ENCODE measurements around the gene N4BP3. TPM values are rescaled to one million over a fixed set of nuclear protein-coding genes. Genes with fewer than 3 reads are reported as not detected.

Gene N4BP3
- total RNA-seq, 6 experiments from 2014 or later = 0.05 to 0.33 (median 0.06) TPM

DNA sequence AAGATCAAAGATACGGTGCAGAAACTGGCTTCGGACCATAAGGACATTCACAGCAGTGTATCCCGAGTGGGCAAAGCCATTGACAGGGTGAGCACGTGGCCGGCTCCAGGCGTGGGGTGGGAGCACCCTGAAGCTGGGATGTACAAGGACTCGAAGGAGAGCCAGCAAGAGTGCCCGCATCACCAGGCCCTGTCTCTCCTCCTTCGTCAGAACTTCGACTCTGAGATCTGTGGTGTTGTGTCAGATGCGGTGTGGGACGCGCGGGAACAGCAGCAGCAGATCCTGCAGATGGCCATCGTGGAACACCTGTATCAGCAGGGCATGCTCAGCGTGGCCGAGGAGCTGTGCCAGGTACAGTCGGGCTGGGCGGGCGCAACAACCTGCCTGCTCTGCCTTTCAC is 29.3 kb downstream of the N4BP3 start:
- 71% methylated on average over 3 of the region's 20 CpGs for WGBS (ENCODE audit: insufficient coverage, low coverage, low lambda C conversion rate, missing lambda C conversion rate)
- H3K27ac ChIP-seq = no peak overlapping the region
- H3K36me3 ChIP-seq = peaks cover 0 to 61% (median 23%) of the 10 kb centered on the region in 4 donors
- ATAC-seq (no peak), DNase-seq (peak in 1 of 3 donors; percentile 56)
- TF ChIP-seq, protein P1, sequence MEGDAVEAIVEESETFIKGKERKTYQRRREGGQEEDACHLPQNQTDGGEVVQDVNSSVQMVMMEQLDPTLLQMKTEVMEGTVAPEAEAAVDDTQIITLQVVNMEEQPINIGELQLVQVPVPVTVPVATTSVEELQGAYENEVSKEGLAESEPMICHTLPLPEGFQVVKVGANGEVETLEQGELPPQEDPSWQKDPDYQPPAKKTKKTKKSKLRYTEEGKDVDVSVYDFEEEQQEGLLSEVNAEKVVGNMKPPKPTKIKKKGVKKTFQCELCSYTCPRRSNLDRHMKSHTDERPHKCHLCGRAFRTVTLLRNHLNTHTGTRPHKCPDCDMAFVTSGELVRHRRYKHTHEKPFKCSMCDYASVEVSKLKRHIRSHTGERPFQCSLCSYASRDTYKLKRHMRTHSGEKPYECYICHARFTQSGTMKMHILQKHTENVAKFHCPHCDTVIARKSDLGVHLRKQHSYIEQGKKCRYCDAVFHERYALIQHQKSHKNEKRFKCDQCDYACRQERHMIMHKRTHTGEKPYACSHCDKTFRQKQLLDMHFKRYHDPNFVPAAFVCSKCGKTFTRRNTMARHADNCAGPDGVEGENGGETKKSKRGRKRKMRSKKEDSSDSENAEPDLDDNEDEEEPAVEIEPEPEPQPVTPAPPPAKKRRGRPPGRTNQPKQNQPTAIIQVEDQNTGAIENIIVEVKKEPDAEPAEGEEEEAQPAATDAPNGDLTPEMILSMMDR (IDR thresholded peaks at IDR 0.05) = no peak
- TF ChIP-seq POLR2A (IDR thresholded peaks at IDR 0.05) = no peak
- intact Hi-C loops (cut with DNase I) = loop anchor here in 1 of 2 donors (10.0 kb wide), 1 partner anchor 58 kb away; no protein-coding TSS in a partner anchor
- H3K9me3 ChIP-seq = no peaks in the 10 kb centered on the region
- H3K4me1 ChIP-seq = no peaks in the 10 kb centered on the region
- no peaks in the 10 kb centered on the region for H3K27me3 ChIP-seq
- no peak overlapping the region for H3K4me3 ChIP-seq

DNA sequence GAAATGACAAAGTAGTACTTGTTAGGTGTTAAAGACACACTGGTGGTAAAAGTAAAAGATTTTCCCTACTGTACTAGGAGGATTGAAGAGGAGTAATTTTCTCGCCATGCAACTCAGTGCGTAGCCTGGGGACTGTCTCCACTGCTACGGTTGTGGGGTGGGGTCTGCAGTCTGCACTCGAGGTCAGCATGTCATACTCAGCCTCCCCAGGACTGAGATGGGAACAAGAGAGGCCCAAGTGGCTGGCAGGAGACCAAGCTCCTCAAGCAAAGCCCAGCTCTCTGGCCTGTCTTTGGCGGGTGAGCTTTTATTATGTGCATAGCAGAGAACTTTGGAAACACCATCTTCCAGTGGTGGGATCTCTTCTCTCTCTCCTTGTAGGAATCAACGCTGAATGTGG is 29.9 kb downstream of the N4BP3 start:
- DNase-seq = peak in 1 of 3 donors; percentile 16
- TF ChIP-seq, protein P1 (IDR thresholded peaks at IDR 0.05) = no peak
- TF ChIP-seq POLR2A (IDR thresholded peaks at IDR 0.05) = no peak
- H3K4me3 ChIP-seq = no peak overlapping the region
- no peaks in the 10 kb centered on the region for H3K4me1 ChIP-seq
- no peaks in the 10 kb centered on the region for H3K9me3 ChIP-seq
- no peaks in the 10 kb centered on the region for H3K27me3 ChIP-seq
- ATAC-seq = no peak
- WGBS (ENCODE audit: insufficient coverage, low coverage, low lambda C conversion rate, missing lambda C conversion rate) = 75% methylated on average over 2 of the region's 6 CpGs
- intact Hi-C loops (cut with DNase I) = loop anchor here in 1 of 2 donors (10.0 kb wide), 1 partner anchor 58 kb away; no protein-coding TSS in a partner anchor
- no peak overlapping the region for H3K27ac ChIP-seq
- peaks cover 0 to 60% (median 26%) of the 10 kb centered on the region in 4 donors for H3K36me3 ChIP-seq

DNA sequence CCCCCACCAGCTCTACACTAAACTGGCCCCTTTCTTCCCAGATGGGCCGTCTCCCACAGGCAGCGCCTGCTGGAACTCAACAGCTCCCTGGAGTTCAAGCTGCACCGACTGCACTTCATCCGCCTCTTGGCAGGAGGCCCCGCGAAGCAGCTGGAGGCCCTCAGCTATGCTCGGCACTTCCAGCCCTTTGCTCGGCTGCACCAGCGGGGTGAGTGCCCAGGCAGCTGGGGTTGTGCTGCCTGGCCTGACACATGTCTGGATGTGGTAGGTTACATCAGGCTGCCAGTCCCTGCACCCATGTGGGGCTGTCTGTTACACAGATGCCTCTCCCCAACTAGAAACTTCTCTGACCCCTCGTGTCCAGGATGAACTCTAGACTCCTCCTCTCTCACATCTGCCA is 30.6 kb downstream of the N4BP3 start:
- peak in 1 of 3 donors; percentile 56 for DNase-seq
- no peak for TF ChIP-seq POLR2A (IDR thresholded peaks at IDR 0.05)
- TF ChIP-seq, protein P1 (IDR thresholded peaks at IDR 0.05) = no peak
- Histone ChIP-seq H3K9me3 (no peaks in the 10 kb centered on the region), H3K27ac (no peak overlapping the region), H3K36me3 (peaks cover 0 to 66% (median 28%) of the 10 kb centered on the region in 4 donors), H3K4me1 (no peaks in the 10 kb centered on the region), H3K27me3 (no peaks in the 10 kb centered on the region), H3K4me3 (no peak overlapping the region)
- peak in 1 of 4 donors; percentile 19 for ATAC-seq
- WGBS (ENCODE audit: insufficient coverage, low coverage, low lambda C conversion rate, missing lambda C conversion rate) = no CpG with 5 or more reads among the region's 10 CpGs
- intact Hi-C loops (cut with DNase I) = loop anchor here in 1 of 2 donors (10.0 kb wide), 1 partner anchor 59 kb away; no protein-coding TSS in a partner anchor

DNA sequence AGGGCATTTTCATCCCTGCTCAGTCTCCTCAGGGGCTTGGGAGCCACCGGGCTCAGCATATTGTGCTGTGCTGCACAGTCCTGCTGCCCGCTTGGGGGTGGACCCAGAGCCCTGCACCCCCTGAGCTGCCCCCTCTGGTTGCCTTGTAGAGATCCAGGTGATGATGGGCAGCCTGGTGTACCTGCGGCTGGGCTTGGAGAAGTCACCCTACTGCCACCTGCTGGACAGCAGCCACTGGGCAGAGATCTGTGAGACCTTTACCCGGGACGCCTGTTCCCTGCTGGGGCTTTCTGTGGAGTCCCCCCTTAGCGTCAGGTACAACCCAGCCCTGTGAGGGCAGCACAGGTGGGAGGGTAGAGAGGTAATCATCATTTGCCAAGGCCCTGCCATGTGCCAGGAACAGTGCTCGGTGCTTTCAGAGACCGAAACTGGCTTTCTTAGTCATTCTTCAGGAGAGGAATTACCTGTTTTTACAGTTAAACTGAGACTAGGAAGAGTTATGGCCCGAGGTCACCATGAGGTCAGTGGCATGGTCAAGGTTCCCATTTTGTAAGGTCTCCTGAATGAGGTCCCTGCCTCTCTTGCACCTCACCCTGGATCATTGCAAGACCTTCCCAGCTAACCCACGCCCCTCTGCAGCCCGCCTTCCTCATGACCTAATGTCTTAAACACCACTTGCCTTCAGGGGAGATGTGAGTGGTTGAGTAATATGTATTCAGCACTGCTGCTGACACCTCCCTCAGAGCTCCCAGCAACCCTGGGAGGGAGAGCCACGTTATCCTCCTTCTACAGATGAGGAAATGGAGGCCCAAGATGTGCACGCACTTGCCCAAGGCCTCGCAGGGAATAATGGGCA is 32.9 kb downstream of the N4BP3 start:
- peak; percentile 73 to 74 (median 73) for DNase-seq
- peak; percentile 80 to 86 (median 84) for ATAC-seq
- H3K4me1 ChIP-seq = no peaks in the 10 kb centered on the region
- TF ChIP-seq, protein P1 (IDR thresholded peaks at IDR 0.05) = peak; percentile 59 to 79 (median 70)
- no peak for TF ChIP-seq POLR2A (IDR thresholded peaks at IDR 0.05)
- H3K4me3 ChIP-seq = no peak overlapping the region
- H3K27ac ChIP-seq = no peak overlapping the region
- no peaks in the 10 kb centered on the region for H3K9me3 ChIP-seq
- peaks cover 0 to 87% (median 34%) of the 10 kb centered on the region in 4 donors for H3K36me3 ChIP-seq
- 63% methylated on average over 4 of the region's 14 CpGs for WGBS (ENCODE audit: insufficient coverage, low coverage, low lambda C conversion rate, missing lambda C conversion rate)
- intact Hi-C loops (cut with DNase I) = loop anchor here in 1 of 2 donors (10.0 kb wide), 1 partner anchor 61 kb away; no protein-coding TSS in a partner anchor
- H3K27me3 ChIP-seq = no peaks in the 10 kb centered on the region
